ENCODE results near the gene NRXN3. TPM values are rescaled to one million over a fixed set of nuclear protein-coding genes. Genes with fewer than 3 reads are reported as not detected.

NRXN3 gene
- total RNA-seq, 2 experiments from 2014 or later, result not detected

- Mint-ChIP-seq H3K4me3 (no peak overlapping the region), H3K9me3 (peaks cover 4% of the 10 kb centered on the region), H3K27ac (no peak overlapping the region), H3K4me1 (no peaks in the 10 kb centered on the region), H3K27me3 (no peaks in the 10 kb centered on the region), H3K36me3 (ENCODE audit: low read depth) (no peaks in the 10 kb centered on the region)
- ChIA-PET CTCF (no interaction called here), POLR2A (no interaction called here)
- DNase-seq, result no peak
Observed at GRCh38 chr14:79698298-79698711, 1528.1 kb downstream of the NRXN3 start.

GRCh38 chr14:79699206-79699605 lies 1529.0 kb downstream of the NRXN3 start:
- Mint-ChIP-seq H3K36me3 (ENCODE audit: low read depth) (no peaks in the 10 kb centered on the region), H3K27me3 (no peaks in the 10 kb centered on the region), H3K4me3 (no peak overlapping the region), H3K27ac (no peak overlapping the region), H3K4me1 (no peaks in the 10 kb centered on the region), H3K9me3 (peaks cover 4% of the 10 kb centered on the region)
- POLR2A ChIA-PET, result no interaction called here
- CTCF ChIA-PET, result no interaction called here
- no peak for DNase-seq

GRCh38 chr14:79701371-79701770 lies 1531.2 kb downstream of the NRXN3 start:
- DNase-seq, result no peak
- no peaks in the 10 kb centered on the region for H3K27me3 Mint-ChIP-seq
- peaks cover 4% of the 10 kb centered on the region for H3K9me3 Mint-ChIP-seq
- CTCF ChIA-PET, result interaction anchor here (0.6 kb wide), 1 partner anchor 335 kb away, joined by 3 read pairs; no protein-coding TSS in a partner anchor
- H3K4me3 Mint-ChIP-seq, result no peak overlapping the region
- no peaks in the 10 kb centered on the region for H3K4me1 Mint-ChIP-seq
- H3K27ac Mint-ChIP-seq, result no peak overlapping the region
- POLR2A ChIA-PET, result no interaction called here
- no peaks in the 10 kb centered on the region for H3K36me3 Mint-ChIP-seq (ENCODE audit: low read depth)

DNA sequence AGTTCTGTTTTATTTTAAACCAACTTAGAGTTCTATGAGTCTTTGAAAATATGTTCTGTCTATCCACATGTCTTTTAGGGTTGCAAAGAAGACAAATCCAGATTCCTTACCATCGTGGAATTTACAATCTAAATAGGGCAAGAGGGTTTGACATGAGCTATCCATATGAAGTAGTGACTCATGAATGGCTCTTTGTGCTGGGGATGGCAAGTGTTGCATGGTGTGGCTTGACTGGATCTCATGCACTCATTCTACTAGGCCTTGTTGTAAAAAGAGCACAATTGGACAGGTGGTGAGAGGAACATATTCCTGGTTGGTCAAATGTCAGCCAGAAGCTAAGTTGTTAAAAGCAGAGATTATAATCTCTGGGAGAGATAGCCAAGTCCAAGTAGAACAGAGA lies 1532.0 kb downstream of the NRXN3 start:
- no peak overlapping the region for H3K27ac Mint-ChIP-seq

GRCh38 chr14:79703209-79703608 lies 1533.0 kb downstream of the NRXN3 start:
- Mint-ChIP-seq H3K4me3 (no peak overlapping the region), H3K9me3 (no peaks in the 10 kb centered on the region), H3K27ac (no peak overlapping the region), H3K36me3 (ENCODE audit: low read depth) (no peaks in the 10 kb centered on the region), H3K4me1 (no peaks in the 10 kb centered on the region), H3K27me3 (no peaks in the 10 kb centered on the region)
- ChIA-PET CTCF (no interaction called here), POLR2A (no interaction called here)
- DNase-seq, result no peak

More for the DNA sequence above, 1532.0 kb downstream of the NRXN3 start:
- ChIA-PET POLR2A (no interaction called here), CTCF (interaction anchor here (0.6 kb wide), 1 partner anchor 336 kb away, joined by 3 read pairs; no protein-coding TSS in a partner anchor)
- Mint-ChIP-seq H3K9me3 (peaks cover 2% of the 10 kb centered on the region), H3K4me1 (no peaks in the 10 kb centered on the region), H3K4me3 (no peak overlapping the region), H3K27me3 (no peaks in the 10 kb centered on the region), H3K36me3 (ENCODE audit: low read depth) (no peaks in the 10 kb centered on the region)
- DNase-seq, result no peak

- Mint-ChIP-seq H3K4me1 (no peaks in the 10 kb centered on the region), H3K9me3 (no peaks in the 10 kb centered on the region), H3K27me3 (no peaks in the 10 kb centered on the region), H3K27ac (no peak overlapping the region), H3K36me3 (ENCODE audit: low read depth) (no peaks in the 10 kb centered on the region), H3K4me3 (no peak overlapping the region)
- no peak for DNase-seq
- CTCF ChIA-PET, result no interaction called here
- POLR2A ChIA-PET, result no interaction called here
Observed at GRCh38 chr14:79704041-79704807, 1534.1 kb downstream of the NRXN3 start.

DNA sequence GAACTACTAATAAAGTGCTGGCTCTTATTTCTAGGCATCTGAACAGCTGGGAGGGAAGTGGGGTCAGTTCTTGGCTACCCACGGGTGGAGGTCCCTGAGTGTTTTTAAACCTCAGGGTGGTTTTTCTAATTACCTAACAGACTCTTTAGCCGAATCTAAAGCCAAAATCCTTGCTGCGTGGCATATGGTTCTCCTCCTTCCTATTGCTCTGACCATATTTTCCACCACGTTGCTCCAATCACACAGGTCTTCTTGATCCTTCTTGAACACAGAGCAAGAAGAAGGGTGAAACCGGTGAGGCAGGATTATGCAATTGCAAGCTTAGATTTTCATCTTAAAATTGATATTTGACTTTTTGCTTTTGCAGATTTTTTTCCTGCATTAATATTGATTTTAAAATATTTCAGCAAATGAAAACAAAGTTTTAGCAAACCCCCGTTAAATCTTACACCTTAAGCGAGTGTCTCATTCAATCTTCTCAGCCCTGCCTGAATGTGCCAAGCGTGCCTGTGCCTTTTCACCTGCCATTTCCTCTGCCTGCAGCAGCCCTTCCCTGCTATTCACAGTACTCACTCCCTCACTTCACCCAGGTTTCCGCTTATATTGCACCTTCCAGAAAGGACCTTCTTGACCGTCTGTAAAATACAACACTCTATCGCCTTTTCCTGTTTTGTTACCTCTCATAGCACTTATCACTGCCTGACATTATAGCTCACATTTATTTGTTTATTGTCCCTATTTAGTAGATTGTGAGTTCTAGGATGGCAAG lies 1535.1 kb downstream of the NRXN3 start:
- no peaks in the 10 kb centered on the region for H3K9me3 Mint-ChIP-seq
- POLR2A ChIA-PET, result no interaction called here
- CTCF ChIA-PET, result no interaction called here

DNA sequence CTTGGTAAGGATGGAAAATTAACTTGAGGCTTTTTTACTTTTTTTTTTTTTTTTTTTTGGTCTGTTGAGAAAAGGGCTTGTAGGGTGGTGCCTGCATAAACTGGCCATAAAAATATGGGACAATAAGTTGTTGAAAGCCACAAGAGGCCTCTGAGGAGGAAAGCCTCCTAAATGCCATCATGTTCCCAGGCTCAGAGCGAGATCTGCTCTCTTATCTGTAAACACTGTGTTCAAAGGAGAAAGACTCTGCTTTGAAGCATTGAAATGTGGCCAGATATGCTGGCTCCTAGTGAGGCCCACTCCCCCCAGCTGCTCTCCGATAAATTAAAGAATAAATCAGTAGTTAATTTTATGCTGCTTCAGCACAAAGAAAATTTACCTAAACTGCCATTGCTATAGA lies 1536.2 kb downstream of the NRXN3 start:
- Mint-ChIP-seq H3K36me3 (ENCODE audit: low read depth) (no peaks in the 10 kb centered on the region), H3K9me3 (no peaks in the 10 kb centered on the region), H3K27me3 (no peaks in the 10 kb centered on the region), H3K27ac (no peak overlapping the region), H3K4me3 (no peak overlapping the region), H3K4me1 (no peaks in the 10 kb centered on the region)
- no peak for DNase-seq
- ChIA-PET POLR2A (no interaction called here), CTCF (no interaction called here)

More for the DNA sequence above, 1535.1 kb downstream of the NRXN3 start:
- no peak overlapping the region for H3K27ac Mint-ChIP-seq
- H3K4me3 Mint-ChIP-seq, result no peak overlapping the region
- no peaks in the 10 kb centered on the region for H3K27me3 Mint-ChIP-seq
- no peaks in the 10 kb centered on the region for H3K4me1 Mint-ChIP-seq
- H3K36me3 Mint-ChIP-seq (ENCODE audit: low read depth), result no peaks in the 10 kb centered on the region
- no peak for DNase-seq

DNA sequence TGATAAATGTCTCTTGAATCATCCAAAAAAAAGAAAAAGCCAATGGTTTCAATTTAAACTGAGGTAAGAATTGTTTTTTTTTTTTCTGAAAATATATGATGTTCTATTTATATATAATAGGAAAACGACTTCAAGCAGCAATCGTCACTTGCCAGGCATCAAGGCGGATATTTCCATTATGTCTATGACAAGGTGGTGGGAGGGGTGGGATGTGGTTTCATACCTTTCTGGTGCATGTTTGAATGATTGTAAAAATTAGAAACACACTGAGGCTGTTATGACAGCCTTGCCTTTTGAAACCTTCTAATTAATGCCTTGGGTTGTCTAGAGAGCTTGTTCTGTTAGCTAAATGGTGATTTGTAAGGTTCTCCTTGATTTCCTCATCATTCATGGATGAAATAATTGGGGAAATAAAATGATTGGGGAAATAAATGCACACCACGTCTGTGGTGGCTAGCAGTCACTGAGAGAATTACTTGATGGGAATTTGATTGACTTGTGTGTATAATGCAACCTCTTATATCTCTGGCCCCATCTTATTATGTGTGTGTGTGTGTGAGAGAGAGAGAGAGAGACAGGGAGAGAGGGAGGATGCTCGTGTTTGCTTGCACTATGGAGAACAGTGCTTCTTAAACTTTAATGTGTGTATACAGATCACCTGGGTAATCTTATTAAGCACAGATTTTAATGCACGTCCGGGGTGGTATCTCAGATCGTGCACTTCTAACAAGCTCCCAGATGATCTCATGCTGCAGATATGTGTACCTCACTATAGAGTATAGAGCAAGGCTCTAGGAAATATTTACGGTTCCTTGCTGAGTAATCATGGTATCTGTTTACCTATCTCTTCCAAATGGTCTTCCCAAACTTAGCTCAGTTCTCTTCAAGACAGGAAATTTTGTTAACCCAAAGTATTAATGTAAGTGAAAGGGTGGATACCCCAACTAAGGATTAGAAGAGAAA lies 1538.5 kb downstream of the NRXN3 start:
- H3K4me3 Mint-ChIP-seq, result no peak overlapping the region
- DNase-seq, result no peak
- CTCF ChIA-PET, result no interaction called here

GRCh38 chr14:79709573-79709972 lies 1539.4 kb downstream of the NRXN3 start:
- ChIA-PET POLR2A (no interaction called here), CTCF (no interaction called here)
- H3K36me3 Mint-ChIP-seq (ENCODE audit: low read depth), result no peaks in the 10 kb centered on the region
- DNase-seq, result no peak
- H3K4me3 Mint-ChIP-seq, result no peak overlapping the region
- H3K4me1 Mint-ChIP-seq, result no peaks in the 10 kb centered on the region
- no peak overlapping the region for H3K27ac Mint-ChIP-seq
- H3K27me3 Mint-ChIP-seq, result no peaks in the 10 kb centered on the region
- peaks cover 4% of the 10 kb centered on the region for H3K9me3 Mint-ChIP-seq

More for the DNA sequence above, 1538.5 kb downstream of the NRXN3 start:
- Mint-ChIP-seq H3K4me1 (no peaks in the 10 kb centered on the region), H3K36me3 (ENCODE audit: low read depth) (no peaks in the 10 kb centered on the region), H3K27ac (no peak overlapping the region), H3K9me3 (peaks cover 4% of the 10 kb centered on the region), H3K27me3 (no peaks in the 10 kb centered on the region)
- POLR2A ChIA-PET, result no interaction called here

DNA sequence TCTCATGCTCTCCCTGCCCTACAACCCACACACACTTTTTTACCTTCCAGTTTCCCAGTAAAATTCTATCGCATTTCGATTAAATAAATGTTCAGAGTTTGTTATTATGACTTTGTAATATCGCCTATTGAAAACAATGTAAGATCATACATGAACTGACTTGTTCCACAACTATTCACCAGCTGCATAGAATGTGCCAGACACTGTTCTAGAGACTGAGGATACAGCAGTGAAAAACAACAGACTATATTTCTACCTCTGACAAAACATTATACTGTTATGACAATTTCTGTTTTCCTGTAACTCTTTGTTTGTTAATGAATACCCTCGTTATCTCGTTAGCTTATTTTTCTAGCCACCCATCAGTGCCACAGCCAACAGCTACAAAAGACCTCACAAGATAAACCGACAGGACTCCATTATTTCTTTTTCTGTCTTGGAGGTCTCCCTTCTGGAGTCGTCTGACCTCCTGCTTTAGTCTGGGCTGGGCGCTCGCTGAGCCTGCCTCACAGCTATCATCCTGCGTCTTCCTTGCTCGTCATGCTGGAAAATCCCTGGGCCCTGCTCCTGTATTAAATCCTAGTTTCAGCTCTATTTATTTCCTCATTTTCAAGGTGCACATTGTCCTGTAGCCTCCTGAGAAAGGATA lies 1542.3 kb downstream of the NRXN3 start:
- POLR2A ChIA-PET, result no interaction called here
- no peak for DNase-seq
- CTCF ChIA-PET, result no interaction called here
- no peaks in the 10 kb centered on the region for H3K4me1 Mint-ChIP-seq
- no peaks in the 10 kb centered on the region for H3K27me3 Mint-ChIP-seq
- no peak overlapping the region for H3K4me3 Mint-ChIP-seq
- no peak overlapping the region for H3K27ac Mint-ChIP-seq
- peaks cover 4% of the 10 kb centered on the region for H3K9me3 Mint-ChIP-seq
- no peaks in the 10 kb centered on the region for H3K36me3 Mint-ChIP-seq (ENCODE audit: low read depth)

DNA sequence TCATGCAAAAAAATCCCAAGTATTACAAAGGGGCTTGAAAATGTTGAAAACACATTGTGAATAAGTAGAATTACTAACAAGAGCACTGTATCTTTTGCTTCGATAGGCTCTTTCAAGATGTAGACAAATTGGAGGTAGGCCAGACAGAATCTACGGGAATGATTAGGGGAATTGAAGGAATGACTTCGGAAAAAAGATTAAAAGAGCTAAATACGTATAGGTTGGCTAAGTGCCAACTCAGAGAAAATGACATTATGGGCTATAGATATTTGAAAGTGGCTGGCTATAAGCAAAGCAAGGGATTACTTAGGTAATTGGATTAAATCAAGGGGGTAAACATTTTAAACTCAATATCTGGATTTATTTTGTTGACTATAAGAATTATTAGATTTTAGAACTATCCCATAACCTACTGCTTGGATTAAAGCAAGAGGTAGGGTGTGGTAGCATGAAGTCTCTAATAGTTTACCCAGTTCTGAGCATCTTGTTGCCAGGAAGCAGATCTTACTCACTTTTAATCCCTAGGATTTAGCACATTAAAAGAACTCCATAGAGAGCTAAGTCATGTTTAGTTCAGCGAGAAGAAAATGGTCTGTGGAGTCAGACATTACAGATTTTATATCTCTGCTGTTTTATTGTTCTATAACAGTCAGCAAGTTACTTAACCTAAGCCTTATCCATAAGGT lies 1551.4 kb downstream of the NRXN3 start:
- ChIA-PET CTCF (no interaction called here), POLR2A (no interaction called here)
- H3K4me3 Mint-ChIP-seq, result no peak overlapping the region

More for the DNA sequence above, 1551.4 kb downstream of the NRXN3 start:
- no peak for DNase-seq
- Mint-ChIP-seq H3K9me3 (no peaks in the 10 kb centered on the region), H3K36me3 (ENCODE audit: low read depth) (no peaks in the 10 kb centered on the region), H3K4me1 (no peaks in the 10 kb centered on the region), H3K27ac (no peak overlapping the region), H3K27me3 (no peaks in the 10 kb centered on the region)
